Uterus (tissue), 2 donors: ENCODE data around the gene IL26.

Experiments
- CTCF ChIP-seq, 4 experiments: fragments of 200-600 bp in 2 of 4; fragments of 450-650 bp in 2 of 4; sonication (generic) in 2 of 4; IDR thresholded peaks; one replicate each; pipeline ENCODE4 v1.5.1; 2016 to 2019; ENCODE audit warnings: antibody characterized with exemption in 4 of 4, mild to moderate bottlenecking in 2 of 4, moderate library complexity in 1 of 4
- POLR2A ChIP-seq, 2 donors: fragments of 450-650 bp; IDR thresholded peaks; one replicate each; pipeline ENCODE4 v1.6.1; 2016; ENCODE audit warnings: antibody characterized with exemption in 2 of 2, mild to moderate bottlenecking in 1 of 2, moderate library complexity in 1 of 2

- TF ChIP-seq CTCF (IDR thresholded peaks at IDR 0.05), result no peak
- no peak for TF ChIP-seq POLR2A (IDR thresholded peaks at IDR 0.05)
Measured at GRCh38 chr12:68207276-68207675, 18.3 kb downstream of the IL26 start.
